ENCODE results near the gene SFXN2. TPM values are rescaled to one million over a fixed set of nuclear protein-coding genes. Genes with fewer than 3 reads are reported as not detected.

SFXN2 gene
- total RNA-seq, 2 experiments from 2014 or later, result 38.1 to 45.1 TPM

- BruUV-seq (replicated peaks), result no TSS peak
Measured at GRCh38 chr10:102732661-102733060, 18.2 kb downstream of the SFXN2 start.

GRCh38 chr10:102735065-102735562 is 20.7 kb downstream of the SFXN2 start:
- no peak overlapping the region for H2AFZ ChIP-seq (ENCODE audit: low read length)
- CTCF ChIA-PET (ENCODE audit: unreplicated experiment), result no interaction called here

More at GRCh38 chr10:102732661-102733060, 18.2 kb downstream of the SFXN2 start:
- Histone ChIP-seq H3K9me2 (ENCODE audit: insufficient read depth, low read length) (no peaks in the 10 kb centered on the region), H3K4me2 (ENCODE audit: low read length) (no peak overlapping the region), H3K27ac (ENCODE audit: low read depth, low read length, poor library complexity, severe bottlenecking) (no peak overlapping the region), H3K9me3 (ENCODE audit: low read length) (no peaks in the 10 kb centered on the region), H3K4me1 (ENCODE audit: insufficient read depth, low read length, poor library complexity, severe bottlenecking) (no peaks in the 10 kb centered on the region), H4K20me1 (ENCODE audit: insufficient read depth, low read length) (no peaks in the 10 kb centered on the region), H3K79me2 (ENCODE audit: insufficient read depth, low read depth, low read length) (no peaks in the 10 kb centered on the region), H2AFZ (ENCODE audit: low read length) (no peak overlapping the region), H3K36me3 (ENCODE audit: insufficient read depth, low read length) (peaks cover 68% of the 10 kb centered on the region), H3K4me3 (ENCODE audit: low read depth, low read length, poor library complexity, severe bottlenecking) (no peak overlapping the region)
- intact Hi-C loops (cut with micrococcal nuclease; ENCODE audit: unreplicated experiment), result no loop called here
- no peak for DNase-seq (ENCODE audit: low spot score)
- TF ChIP-seq CTCF (conservative IDR thresholded peaks at IDR 0.05; ENCODE audit: low read length), result no peak
- no peak for TF ChIP-seq EZH2phosphoT487 (IDR thresholded peaks at IDR 0.05; ENCODE audit: borderline replicate concordance, low read depth, low read length)
- ChIA-PET POLR2A (interaction anchor here (2.0 kb wide), 1 partner anchor 11 kb away, joined by 7 read pairs; no protein-coding TSS in a partner anchor), CTCF (ENCODE audit: unreplicated experiment) (interaction anchor here (0.6 kb wide), 1 partner anchor 306 kb away, joined by 4 read pairs; no protein-coding TSS in a partner anchor)

More at GRCh38 chr10:102735065-102735562, 20.7 kb downstream of the SFXN2 start:
- H3K4me3 ChIP-seq (ENCODE audit: low read depth, low read length, poor library complexity, severe bottlenecking), result no peak overlapping the region
- intact Hi-C loops (cut with micrococcal nuclease; ENCODE audit: unreplicated experiment), result no loop called here
- no peaks in the 10 kb centered on the region for H3K79me2 ChIP-seq (ENCODE audit: insufficient read depth, low read depth, low read length)
- no TSS peak for BruUV-seq (replicated peaks)
- H3K27ac ChIP-seq (ENCODE audit: low read depth, low read length, poor library complexity, severe bottlenecking), result no peak overlapping the region
- no peaks in the 10 kb centered on the region for H3K9me3 ChIP-seq (ENCODE audit: low read length)
- no peak for TF ChIP-seq CTCF (conservative IDR thresholded peaks at IDR 0.05; ENCODE audit: low read length)
- TF ChIP-seq EZH2phosphoT487 (IDR thresholded peaks at IDR 0.05; ENCODE audit: borderline replicate concordance, low read depth, low read length), result no peak
- H3K36me3 ChIP-seq (ENCODE audit: insufficient read depth, low read length), result peaks cover 50% of the 10 kb centered on the region
- H3K4me1 ChIP-seq (ENCODE audit: insufficient read depth, low read length, poor library complexity, severe bottlenecking), result peaks cover 6% of the 10 kb centered on the region
- H3K4me2 ChIP-seq (ENCODE audit: low read length), result no peak overlapping the region
- DNase-seq (ENCODE audit: low spot score), result no peak
- H3K9me2 ChIP-seq (ENCODE audit: insufficient read depth, low read length), result no peaks in the 10 kb centered on the region
- POLR2A ChIA-PET, result no interaction called here
- no peaks in the 10 kb centered on the region for H4K20me1 ChIP-seq (ENCODE audit: insufficient read depth, low read length)
